GM18909 (cell line): ENCODE results near the gene CCR2.
"Not testable (repeated sequence)": the region's sequence is repeated elsewhere in the genome, so short reads cannot be mapped to it uniquely, and the experiment has no call there.

Experiments used
- ATAC-seq: cut with Tn5 transposase; IDR thresholded peaks from one replicate; pipeline ENCODE4 v1.9.1; 2021; ENCODE audit warnings: mild to moderate bottlenecking; ENCODE audit not compliant: unreplicated experiment, poor library complexity

Gene CCR2

DNA sequence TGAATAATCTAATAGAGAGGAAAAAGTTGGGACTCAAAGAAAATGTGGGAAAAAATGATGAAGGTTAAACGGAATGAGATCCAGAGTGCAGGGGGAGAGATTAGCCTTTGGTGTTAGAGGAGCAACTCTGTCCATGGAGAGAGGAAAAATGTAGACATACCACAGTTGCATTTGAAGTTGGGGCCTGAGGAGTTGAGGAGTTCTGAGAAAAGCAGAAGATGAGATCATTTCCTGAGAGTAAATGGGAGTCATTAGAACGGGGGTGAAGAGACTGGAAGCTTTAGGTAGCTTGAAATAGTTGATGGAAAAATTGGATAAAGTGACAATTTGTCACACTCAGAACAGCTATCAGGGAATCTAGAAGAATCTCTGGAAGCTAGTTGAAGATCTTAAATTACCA is 45.6 kb downstream of the CCR2 start:
- no peak for ATAC-seq

DNA sequence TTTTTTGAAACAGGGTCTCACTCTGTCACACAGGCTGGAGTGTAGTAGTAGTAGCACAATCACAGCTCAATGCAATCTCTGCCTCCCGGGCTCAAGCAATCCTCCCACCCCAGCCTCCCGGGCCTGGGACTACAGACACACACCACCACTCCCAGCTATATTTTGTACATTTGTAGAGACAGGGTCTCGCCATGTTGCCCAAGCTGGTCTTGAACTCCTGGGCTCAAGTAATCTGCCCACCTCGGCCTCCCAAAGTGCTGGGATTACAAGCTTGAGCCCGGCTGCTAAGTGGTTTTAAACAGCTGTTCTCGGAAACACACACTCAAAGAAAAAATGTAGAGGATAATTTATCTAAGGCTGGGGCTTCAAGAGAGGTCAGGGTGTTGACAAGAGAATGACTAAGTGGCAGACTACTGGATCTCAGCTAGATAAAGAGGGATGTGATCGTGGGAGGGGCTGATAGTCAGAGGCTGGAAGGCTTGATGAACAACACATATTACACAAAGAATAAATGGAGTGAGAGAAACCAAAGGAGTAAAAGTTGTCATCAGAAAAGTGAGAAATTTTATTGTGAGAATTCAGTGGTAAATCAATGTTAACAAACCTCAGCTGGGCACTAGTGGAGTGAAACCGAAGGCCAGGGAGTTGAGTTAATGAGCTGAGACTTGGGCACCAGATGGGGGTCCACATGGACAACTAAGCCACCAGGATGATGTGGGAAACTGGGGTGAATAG is 46.3 kb downstream of the CCR2 start:
- ATAC-seq: no peak

DNA sequence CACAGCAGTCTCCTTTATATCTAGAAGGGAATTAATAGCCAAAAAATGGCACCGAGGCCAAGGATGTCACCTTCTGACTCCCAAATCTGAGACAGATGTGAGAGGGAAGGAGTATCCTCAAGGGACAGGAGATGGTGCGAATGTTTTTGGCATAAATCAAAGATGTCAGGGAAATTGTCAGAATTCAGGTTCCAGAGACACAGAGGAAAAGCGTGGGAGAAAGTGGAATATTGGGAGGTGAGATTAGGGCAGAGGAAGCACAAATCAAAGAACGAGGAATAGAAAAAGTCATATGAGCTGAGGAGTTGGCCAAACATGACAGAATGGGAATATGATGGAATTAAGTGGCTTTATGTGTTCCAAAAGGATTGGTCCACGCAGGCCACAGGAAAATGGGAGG is 46.9 kb downstream of the CCR2 start:
- ATAC-seq: no peak

DNA sequence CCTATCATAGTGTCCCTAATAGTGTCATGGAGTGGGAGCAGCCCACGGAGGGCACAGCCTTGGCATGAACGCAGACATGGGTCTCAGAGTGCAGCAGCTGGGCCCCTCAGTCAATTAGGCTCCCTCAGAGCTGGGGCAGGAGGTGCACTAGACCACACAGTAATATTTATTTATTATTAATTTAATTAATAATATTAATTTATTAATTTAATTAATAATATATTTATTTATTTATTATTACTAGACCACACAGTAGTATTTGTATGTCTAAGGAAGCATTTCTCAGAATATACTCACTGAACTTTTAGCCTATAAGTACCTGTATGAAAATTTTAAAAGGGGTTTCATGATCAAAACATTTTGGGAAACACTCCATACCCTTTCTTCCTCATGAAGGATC is 47.7 kb downstream of the CCR2 start:
- no peak for ATAC-seq

DNA sequence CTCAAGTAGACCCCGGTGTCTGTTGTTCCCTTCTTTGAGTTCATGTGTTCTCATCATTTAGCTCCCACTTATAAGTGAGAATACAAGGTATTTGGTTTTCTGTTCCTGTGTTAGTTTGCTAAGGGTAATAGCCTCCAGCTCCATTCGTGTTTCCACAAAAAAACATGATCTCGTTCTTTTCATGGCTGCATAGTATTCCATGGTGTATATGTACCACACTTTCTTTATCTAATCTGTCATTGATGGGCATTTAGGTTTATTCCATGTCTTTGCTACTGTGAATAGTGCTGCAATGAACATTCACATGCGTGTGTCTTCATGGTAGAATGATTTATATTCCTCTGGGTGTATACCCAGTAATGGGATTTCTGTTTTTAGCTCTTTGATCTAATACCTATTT is 49.0 kb downstream of the CCR2 start:
- ATAC-seq: not testable (repeated sequence)

DNA sequence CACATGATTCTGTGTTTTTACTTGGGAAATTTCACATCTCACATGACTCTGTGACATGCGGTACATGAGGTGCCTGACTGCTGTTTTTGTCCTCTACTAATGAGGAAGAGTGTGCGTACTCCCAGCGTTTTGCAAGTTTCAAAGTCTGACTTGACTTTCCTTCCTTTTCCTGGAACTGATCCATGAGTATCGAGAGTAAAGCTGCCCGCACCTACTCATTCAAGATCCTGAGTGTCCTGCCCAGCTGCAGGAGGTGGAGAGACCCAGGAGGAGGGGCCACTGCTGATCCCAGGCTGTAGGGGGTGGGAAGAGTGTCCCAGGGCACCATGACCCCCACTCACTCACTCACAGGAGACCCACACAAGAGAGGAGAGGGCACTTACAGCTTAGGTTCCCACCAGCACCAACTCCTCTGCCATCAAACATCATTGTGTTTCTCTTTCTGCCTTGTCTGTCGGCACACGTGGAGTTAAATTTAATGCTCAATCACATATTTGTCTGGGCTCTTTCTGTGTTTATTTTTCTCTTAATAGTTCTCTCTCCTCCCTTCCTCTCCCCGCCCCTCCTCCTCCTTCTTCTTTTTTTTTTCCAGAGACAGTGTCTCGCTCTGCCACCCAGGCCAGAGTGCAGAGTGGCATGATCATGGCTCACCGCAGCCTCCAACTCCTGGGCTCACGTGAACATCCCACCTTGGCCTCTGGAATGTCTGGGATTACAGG is 51.5 kb downstream of the CCR2 start:
- no peak for ATAC-seq

DNA sequence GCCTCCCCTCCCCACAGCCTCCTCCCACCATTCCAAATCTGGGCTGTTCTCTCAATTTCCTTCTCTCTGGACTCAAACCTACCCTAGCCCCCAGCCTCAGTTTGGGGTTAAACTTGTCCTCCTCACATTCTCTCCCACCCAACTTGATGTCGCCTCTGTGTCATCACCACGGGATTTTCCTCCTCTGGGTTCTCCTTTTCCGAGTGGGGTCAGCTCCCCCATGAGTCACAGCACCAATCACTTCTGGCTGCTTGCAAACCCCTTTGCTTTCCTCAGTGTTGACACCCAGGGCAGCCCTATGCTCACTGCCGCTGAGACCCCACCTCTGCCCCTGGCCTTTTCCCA is 52.5 kb downstream of the CCR2 start:
- no peak for ATAC-seq

DNA sequence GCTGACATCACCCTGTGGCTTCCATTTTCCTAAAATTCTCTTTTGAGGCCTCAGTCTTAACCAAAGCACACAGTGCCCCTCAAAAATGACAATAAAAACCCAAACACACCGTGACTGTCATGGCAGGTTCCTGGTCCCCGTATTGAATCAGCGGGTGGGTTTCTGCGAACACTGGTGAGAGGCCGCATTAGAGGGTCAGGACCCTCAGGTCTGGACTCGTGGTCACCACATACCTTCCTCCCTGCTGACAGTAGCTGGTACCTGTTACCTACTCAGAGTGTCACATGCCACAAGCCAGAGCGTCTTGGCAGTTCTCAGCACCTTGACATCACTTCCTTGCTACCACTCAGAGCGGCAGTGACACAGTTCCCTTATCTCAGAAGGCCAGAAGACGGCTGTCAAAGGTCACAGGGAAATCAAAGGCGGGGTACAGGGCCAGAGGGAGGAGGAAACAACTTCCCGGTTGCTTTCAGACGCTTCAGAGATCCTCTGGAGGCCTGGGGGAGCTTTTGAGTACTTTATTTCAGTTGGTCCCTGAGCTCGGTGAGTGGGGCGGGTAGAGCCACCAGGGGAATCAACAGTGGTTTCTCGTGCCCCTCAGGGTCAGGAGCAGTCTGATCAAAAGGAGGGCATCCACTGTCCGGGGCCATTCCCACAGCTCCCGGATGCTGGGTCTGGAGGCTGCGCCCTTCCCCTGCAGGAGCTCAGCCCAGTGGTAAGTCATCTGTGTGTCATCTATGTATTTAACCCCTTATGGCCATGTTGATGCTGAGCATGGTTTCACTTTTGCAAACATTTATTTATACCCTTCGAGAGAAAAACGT is 53.1 kb downstream of the CCR2 start, which contains the start of the genes CCR5AS and CCRL2:
Gene CCR5AS (minus strand): TSS at position 279 of the 824 bp plus-strand sequence.
Gene CCRL2 (plus strand): TSS at position 472 of the 824 bp plus-strand sequence. CDS start 821 bp downstream, outside the sequence.
- ATAC-seq: no peak

DNA sequence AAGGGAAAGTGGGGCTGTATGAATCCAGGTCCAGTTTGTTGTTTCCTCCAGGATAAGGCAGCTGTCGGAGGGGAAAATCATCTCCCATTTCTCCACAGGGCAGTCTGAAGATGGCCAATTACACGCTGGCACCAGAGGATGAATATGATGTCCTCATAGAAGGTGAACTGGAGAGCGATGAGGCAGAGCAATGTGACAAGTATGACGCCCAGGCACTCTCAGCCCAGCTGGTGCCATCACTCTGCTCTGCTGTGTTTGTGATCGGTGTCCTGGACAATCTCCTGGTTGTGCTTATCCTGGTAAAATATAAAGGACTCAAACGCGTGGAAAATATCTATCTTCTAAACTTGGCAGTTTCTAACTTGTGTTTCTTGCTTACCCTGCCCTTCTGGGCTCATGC is 54.1 kb downstream of the CCR2 start:
- no peak for ATAC-seq

DNA sequence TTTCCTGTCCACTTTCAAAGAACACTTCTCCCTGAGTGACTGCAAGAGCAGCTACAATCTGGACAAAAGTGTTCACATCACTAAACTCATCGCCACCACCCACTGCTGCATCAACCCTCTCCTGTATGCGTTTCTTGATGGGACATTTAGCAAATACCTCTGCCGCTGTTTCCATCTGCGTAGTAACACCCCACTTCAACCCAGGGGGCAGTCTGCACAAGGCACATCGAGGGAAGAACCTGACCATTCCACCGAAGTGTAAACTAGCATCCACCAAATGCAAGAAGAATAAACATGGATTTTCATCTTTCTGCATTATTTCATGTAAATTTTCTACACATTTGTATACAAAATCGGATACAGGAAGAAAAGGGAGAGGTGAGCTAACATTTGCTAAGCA is 54.9 kb downstream of the CCR2 start:
- ATAC-seq: no peak

DNA sequence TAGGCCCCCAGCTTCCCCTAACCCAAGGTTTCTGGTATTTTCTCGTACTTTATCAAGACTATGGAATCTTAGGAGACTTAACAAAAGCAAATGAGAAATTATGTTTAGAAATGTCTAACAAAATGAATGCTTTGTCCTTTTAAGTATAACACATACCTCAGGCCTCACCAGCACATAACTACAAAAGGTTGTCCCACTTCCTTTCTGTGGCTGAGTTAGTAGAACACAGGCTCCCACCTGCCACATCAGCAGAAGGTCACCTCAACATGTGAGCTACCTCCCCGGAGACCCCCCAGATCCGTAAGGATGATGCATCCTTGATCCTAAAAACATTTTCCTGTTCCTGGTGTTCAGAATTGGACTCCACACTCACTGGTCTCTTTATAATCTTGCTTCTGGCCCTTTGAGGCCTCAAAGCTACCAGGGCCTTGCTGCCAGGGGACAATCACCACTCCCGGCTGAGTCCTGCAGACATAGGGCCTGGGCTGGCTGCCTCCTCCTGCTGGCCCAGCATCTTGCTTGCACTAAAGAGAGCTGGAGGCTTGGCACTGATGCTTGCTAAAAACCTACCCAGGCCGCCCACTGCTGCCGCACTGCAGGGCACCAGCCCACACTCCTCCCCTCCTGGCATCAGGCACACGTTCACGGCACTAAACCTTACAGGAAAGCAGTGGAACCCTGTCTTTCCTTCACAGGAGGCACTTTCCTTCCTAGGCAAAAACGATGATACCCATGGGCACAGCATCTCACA is 56.0 kb downstream of the CCR2 start:
- ATAC-seq: no peak
